ENCODE measurements around the gene BATF2. TPM values are rescaled to one million over a fixed set of nuclear protein-coding genes. Genes with fewer than 3 reads are reported as not detected.

BATF2 gene
- total and polyA plus RNA-seq, 9 of the 15 experiments (the other 6 are each of a cell fraction or from before 2014, with no cell fraction given): 1.7 to 8.9 (median 6.4) TPM

DNA sequence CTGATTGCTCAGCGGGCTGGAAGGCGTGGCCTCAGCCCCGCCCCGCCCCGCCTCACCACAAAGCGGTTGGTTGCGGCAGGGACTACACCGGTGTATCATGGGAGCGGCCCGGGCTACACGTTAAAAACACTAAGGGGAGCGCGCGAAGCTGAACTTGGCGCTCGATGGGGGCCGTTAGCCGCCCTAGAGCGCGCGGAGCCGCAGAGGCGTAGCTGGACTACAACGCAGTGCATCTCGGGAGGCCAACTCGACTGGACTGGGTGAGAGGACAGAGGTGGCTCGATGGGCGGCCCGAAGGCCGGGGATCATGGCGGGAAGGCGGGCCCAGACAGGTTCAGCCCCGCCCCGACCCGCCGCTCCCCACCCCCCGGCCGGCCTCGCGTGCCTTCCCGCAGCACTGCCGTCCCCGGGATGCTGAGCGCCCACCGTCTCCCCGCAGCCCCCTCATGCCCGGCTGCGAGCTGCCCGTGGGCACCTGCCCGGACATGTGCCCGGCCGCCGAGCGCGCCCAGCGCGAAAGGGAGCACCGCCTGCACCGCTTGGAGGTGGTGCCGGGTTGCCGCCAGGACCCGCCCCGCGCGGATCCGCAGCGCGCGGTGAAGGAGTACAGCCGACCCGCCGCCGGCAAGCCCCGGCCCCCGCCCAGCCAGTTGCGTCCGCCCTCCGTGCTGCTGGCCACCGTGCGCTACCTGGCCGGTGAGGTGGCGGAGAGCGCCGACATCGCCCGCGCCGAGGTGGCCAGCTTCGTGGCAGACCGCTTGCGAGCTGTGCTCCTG, 44.3 kb upstream of the BATF2 start, which contains the start of gene SAC3D1 (continued):
- TF ChIP-seq, protein P1, sequence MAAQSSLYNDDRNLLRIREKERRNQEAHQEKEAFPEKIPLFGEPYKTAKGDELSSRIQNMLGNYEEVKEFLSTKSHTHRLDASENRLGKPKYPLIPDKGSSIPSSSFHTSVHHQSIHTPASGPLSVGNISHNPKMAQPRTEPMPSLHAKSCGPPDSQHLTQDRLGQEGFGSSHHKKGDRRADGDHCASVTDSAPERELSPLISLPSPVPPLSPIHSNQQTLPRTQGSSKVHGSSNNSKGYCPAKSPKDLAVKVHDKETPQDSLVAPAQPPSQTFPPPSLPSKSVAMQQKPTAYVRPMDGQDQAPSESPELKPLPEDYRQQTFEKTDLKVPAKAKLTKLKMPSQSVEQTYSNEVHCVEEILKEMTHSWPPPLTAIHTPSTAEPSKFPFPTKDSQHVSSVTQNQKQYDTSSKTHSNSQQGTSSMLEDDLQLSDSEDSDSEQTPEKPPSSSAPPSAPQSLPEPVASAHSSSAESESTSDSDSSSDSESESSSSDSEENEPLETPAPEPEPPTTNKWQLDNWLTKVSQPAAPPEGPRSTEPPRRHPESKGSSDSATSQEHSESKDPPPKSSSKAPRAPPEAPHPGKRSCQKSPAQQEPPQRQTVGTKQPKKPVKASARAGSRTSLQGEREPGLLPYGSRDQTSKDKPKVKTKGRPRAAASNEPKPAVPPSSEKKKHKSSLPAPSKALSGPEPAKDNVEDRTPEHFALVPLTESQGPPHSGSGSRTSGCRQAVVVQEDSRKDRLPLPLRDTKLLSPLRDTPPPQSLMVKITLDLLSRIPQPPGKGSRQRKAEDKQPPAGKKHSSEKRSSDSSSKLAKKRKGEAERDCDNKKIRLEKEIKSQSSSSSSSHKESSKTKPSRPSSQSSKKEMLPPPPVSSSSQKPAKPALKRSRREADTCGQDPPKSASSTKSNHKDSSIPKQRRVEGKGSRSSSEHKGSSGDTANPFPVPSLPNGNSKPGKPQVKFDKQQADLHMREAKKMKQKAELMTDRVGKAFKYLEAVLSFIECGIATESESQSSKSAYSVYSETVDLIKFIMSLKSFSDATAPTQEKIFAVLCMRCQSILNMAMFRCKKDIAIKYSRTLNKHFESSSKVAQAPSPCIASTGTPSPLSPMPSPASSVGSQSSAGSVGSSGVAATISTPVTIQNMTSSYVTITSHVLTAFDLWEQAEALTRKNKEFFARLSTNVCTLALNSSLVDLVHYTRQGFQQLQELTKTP (IDR thresholded peaks at IDR 0.05; ENCODE audit: low read depth in 1 of 2, partially characterized antibody in 2 of 2): no peak
- TF ChIP-seq USF1 (CRISPR knock-in tag; IDR thresholded peaks at IDR 0.05) (0 out of 2 replicates have a peak, but pooled peaks have one; percentile 9), SNIP1 (IDR thresholded peaks at IDR 0.05; ENCODE audit: low read depth) (no peak), DACH1 (IDR thresholded peaks at IDR 0.05; ENCODE audit: partially characterized antibody) (no peak), MGA (IDR thresholded peaks at IDR 0.05) (peak; percentile 31; the same call in 1 of the 2 replicates)
- TF ChIP-seq, protein P2, sequence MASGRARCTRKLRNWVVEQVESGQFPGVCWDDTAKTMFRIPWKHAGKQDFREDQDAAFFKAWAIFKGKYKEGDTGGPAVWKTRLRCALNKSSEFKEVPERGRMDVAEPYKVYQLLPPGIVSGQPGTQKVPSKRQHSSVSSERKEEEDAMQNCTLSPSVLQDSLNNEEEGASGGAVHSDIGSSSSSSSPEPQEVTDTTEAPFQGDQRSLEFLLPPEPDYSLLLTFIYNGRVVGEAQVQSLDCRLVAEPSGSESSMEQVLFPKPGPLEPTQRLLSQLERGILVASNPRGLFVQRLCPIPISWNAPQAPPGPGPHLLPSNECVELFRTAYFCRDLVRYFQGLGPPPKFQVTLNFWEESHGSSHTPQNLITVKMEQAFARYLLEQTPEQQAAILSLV (tag; IDR thresholded peaks at IDR 0.05): no peak
